ENCODE data around the gene SLC16A1.
"Not testable (repeated sequence)": the region's sequence is repeated elsewhere in the genome, so short reads cannot be mapped to it uniquely, and the experiment has no call there.

The SLC16A1 gene

DNA sequence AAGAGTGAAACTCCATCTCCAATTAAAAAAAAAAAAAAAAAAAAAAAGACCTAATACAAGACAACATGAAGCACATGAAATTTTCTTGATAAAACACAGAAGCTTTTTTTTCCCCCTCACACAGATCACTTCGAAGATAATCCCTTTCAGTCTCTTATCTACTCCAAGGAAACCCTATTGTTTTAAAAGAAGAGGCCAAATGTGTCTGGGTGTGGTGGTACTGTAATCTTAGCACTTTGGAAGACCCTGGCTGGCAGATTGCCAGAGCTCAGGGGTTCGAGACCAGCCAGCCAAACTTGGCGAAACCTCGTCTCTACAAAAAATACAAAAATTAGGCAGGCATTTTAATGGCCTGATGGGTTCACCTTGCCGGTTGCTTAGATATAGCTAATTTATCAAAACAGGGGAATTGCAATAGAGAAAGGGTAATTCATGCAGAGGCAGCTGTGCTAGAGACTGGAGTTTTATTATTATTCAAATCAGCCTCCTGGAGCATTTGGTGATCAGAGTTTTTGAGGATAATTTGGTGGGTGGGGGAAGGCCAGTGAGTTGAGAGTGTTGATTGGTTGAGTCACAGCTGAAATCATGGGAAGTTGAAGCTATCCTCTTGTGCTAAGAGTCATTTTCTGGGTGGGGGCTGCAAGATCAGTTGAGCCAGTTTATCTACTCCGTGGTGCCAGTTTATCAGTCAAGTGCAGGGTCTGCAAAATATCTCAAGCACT lies 62.5 kb downstream of the SLC16A1 start:
- H3K9me3 Mint-ChIP-seq: peaks cover 18% of the 10 kb centered on the region

GRCh38 chr1:112889906-112890305 lies 66.1 kb downstream of the SLC16A1 start:
- not testable (repeated sequence) for H3K36me3 Mint-ChIP-seq (ENCODE audit: low read depth); ATAC-seq; DNase-seq; H3K27me3 Mint-ChIP-seq; H3K9me3 Mint-ChIP-seq; H3K4me3 Mint-ChIP-seq; H3K4me1 Mint-ChIP-seq; H3K27ac Mint-ChIP-seq

More for the DNA sequence above, 62.5 kb downstream of the SLC16A1 start:
- ATAC-seq: no peak
- Mint-ChIP-seq H3K4me1 (no peaks in the 10 kb centered on the region), H3K27ac (no peak overlapping the region), H3K4me3 (no peak overlapping the region), H3K27me3 (no peaks in the 10 kb centered on the region), H3K36me3 (ENCODE audit: low read depth) (peaks cover 8% of the 10 kb centered on the region)
- no peak for DNase-seq

DNA sequence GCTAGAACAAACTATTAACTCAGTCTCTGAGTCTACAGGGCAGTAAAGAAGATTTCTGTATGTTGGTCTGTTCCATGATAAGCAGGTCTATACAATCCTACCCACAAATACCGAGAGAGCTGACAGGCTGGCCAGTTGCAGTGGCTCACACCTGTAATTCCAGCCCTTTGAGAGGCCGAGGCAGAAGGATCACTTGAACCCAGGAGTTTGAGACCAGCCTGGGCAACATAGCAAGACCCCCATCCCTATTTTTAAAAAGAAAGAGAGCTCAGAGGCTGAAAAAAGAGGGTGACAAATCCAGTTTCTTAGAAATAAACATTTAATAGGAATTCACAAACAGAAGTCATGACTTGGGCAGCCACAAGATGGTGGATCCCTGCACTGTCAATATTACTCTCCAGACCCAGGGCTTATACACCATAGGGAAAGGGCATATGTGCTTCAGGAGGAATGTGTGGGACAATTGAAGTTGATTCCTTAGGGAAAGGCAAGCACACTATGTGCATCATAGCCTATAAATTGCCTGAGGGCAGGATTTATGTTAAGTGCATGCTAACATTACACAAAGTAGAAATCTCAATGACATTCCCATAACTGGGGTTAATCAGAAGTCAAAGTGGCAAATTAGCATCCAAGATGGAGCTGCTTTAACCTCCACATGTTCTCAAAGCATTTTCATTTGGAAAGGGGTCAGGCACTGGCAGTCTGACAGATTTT lies 66.8 kb downstream of the SLC16A1 start:
- H3K27ac Mint-ChIP-seq: no peak overlapping the region

GRCh38 chr1:112888630-112889029 lies 67.4 kb downstream of the SLC16A1 start:
- no peaks in the 10 kb centered on the region for H3K36me3 Mint-ChIP-seq (ENCODE audit: low read depth)

More for the DNA sequence above, 66.8 kb downstream of the SLC16A1 start:
- H3K27me3 Mint-ChIP-seq: no peaks in the 10 kb centered on the region
- H3K9me3 Mint-ChIP-seq: peaks cover 6% of the 10 kb centered on the region
- H3K4me3 Mint-ChIP-seq: no peak overlapping the region
- no peaks in the 10 kb centered on the region for H3K36me3 Mint-ChIP-seq (ENCODE audit: low read depth)
- no peak for ATAC-seq
- H3K4me1 Mint-ChIP-seq: no peaks in the 10 kb centered on the region
- DNase-seq: no peak

DNA sequence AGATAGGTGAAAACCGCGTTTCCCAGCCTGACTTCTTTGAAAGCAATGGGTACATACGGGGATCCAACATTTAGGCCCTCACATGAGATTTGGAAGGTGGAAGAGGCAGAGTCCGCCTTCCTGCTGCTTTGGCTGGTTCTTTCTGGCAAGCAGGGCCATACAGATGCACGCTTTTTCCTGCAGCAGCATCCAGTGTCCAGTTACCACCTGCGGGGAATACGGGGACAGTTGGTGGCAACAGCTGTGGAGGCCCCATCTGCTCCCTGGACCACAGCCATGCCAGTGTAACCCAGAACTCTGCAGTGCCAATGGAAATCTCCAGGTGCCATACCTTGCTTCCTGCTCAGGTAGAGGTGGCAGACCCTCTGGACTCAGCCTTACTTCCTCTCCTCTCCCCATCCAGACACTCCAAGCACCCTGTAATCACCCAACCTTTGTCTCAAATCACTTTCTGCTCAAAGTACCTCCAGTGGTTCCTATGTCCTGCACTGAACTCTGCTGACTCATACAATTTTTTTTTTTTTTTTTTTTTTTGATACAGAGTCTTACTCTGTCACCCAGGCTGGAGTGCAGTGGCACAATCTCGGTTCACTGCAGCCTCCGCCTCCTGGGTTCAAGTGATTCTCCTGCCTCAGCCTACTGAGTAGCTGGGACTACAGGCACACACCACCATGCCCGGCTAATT lies 68.3 kb downstream of the SLC16A1 start:
- ATAC-seq (no peak), DNase-seq (no peak)
- Mint-ChIP-seq H3K36me3 (ENCODE audit: low read depth) (no peaks in the 10 kb centered on the region), H3K27me3 (no peaks in the 10 kb centered on the region), H3K27ac (no peak overlapping the region), H3K9me3 (no peaks in the 10 kb centered on the region), H3K4me3 (no peak overlapping the region), H3K4me1 (no peaks in the 10 kb centered on the region)

More at GRCh38 chr1:112888630-112889029, 67.4 kb downstream of the SLC16A1 start:
- DNase-seq: no peak
- H3K4me3 Mint-ChIP-seq: no peak overlapping the region
- H3K27ac Mint-ChIP-seq: no peak overlapping the region
- H3K27me3 Mint-ChIP-seq: no peaks in the 10 kb centered on the region
- ATAC-seq: no peak
- H3K9me3 Mint-ChIP-seq: peaks cover 3% of the 10 kb centered on the region
- no peaks in the 10 kb centered on the region for H3K4me1 Mint-ChIP-seq

- not testable (repeated sequence) for ATAC-seq; H3K27me3 Mint-ChIP-seq; H3K4me3 Mint-ChIP-seq; H3K4me1 Mint-ChIP-seq; DNase-seq; H3K9me3 Mint-ChIP-seq; H3K36me3 Mint-ChIP-seq (ENCODE audit: low read depth); H3K27ac Mint-ChIP-seq
Observed at GRCh38 chr1:112884996-112885395, 71.0 kb downstream of the SLC16A1 start.

DNA sequence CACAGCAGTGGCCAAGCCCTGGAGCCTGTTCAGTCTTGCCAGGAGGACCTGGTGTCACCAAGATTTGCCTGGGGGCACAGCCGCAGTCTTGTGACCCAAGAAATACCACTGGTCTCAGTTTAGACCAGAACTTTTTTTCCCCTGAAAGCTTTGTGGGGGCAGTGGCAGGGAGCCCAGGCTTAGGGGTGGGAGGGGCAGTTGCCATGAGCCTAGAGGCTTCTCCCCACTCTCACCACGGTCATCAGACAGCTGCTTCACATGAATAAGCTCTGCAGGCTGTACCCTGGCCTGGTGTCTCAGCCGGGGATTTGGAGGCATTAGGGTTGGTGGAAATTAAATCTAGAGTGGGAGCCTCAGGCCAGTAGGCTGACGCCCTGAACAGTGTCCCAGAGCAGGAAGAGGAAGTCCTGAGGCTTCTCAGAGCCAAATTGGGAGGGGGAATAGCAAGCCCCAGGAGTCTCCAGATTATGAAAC lies 73.7 kb downstream of the SLC16A1 start:
- Mint-ChIP-seq H3K27me3 (peaks cover 5% of the 10 kb centered on the region), H3K9me3 (no peaks in the 10 kb centered on the region), H3K4me1 (no peaks in the 10 kb centered on the region), H3K36me3 (ENCODE audit: low read depth) (no peaks in the 10 kb centered on the region), H3K27ac (no peak overlapping the region), H3K4me3 (no peak overlapping the region)
- DNase-seq: no peak
- no peak for ATAC-seq

- no peaks in the 10 kb centered on the region for H3K9me3 Mint-ChIP-seq
- no peaks in the 10 kb centered on the region for H3K36me3 Mint-ChIP-seq (ENCODE audit: low read depth)
- ATAC-seq (no peak), DNase-seq (no peak)
- H3K27me3 Mint-ChIP-seq: peaks cover 5% of the 10 kb centered on the region
- no peaks in the 10 kb centered on the region for H3K4me1 Mint-ChIP-seq
- no peak overlapping the region for H3K27ac Mint-ChIP-seq
- no peak overlapping the region for H3K4me3 Mint-ChIP-seq
Observed at GRCh38 chr1:112881742-112882127, 74.3 kb downstream of the SLC16A1 start.

DNA sequence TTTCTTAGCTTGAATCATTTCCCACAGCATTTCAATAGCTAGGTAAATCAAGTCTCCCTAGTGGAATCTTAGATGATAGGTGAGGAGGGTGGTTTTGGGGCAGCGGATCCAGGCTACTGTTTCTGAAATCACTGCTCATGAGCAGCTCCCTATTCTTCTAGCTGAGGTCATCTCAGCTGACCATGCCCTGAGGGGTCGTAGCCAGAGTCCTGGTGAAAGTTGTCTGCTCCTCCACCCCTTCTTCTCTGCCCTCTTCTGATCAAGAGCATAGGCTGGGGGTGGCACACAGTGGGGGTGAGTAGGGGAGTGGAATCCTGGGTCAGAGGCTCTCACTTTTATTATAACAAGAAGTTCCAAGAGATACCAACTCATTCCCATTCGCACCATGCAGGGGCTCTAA lies 76.2 kb downstream of the SLC16A1 start:
- H3K36me3 Mint-ChIP-seq (ENCODE audit: low read depth): no peaks in the 10 kb centered on the region
- DNase-seq (no peak), ATAC-seq (no peak)
- no peak overlapping the region for H3K27ac Mint-ChIP-seq
- no peak overlapping the region for H3K4me3 Mint-ChIP-seq
- H3K4me1 Mint-ChIP-seq: no peaks in the 10 kb centered on the region
- H3K9me3 Mint-ChIP-seq: no peaks in the 10 kb centered on the region
- peaks cover 8% of the 10 kb centered on the region for H3K27me3 Mint-ChIP-seq

- Mint-ChIP-seq H3K36me3 (ENCODE audit: low read depth) (no peaks in the 10 kb centered on the region), H3K4me1 (no peaks in the 10 kb centered on the region), H3K27me3 (peaks cover 8% of the 10 kb centered on the region), H3K4me3 (no peak overlapping the region), H3K27ac (no peak overlapping the region), H3K9me3 (no peaks in the 10 kb centered on the region)
- no peak for DNase-seq
- ATAC-seq: no peak
Observed at GRCh38 chr1:112878321-112878720, 77.7 kb downstream of the SLC16A1 start.

DNA sequence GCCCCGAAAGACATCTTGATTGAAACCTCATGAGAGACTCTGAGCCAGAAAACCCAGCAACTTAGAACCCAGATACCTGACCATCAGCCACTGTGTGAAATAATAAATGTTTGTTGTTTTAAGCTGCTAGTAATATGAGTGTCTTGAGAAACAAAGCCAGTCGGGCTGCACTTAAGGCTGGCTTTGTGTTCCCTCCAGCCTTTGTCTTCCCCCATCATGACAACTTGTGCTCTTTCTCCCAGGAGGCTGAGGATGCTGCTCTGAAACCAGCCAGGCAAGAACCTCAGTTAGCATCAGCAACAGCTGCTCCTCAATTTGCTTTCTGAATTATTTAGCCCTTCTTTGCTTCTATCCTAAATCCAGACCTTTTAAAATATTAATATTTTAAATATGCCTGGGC lies 78.2 kb downstream of the SLC16A1 start:
- DNase-seq (no peak), ATAC-seq (no peak)
- Mint-ChIP-seq H3K27ac (no peak overlapping the region), H3K4me3 (no peak overlapping the region), H3K4me1 (no peaks in the 10 kb centered on the region), H3K9me3 (no peaks in the 10 kb centered on the region), H3K27me3 (peaks cover 8% of the 10 kb centered on the region), H3K36me3 (ENCODE audit: low read depth) (no peaks in the 10 kb centered on the region)

- H3K9me3 Mint-ChIP-seq: no peaks in the 10 kb centered on the region
- H3K4me1 Mint-ChIP-seq: no peaks in the 10 kb centered on the region
- H3K27ac Mint-ChIP-seq: no peak overlapping the region
- no peaks in the 10 kb centered on the region for H3K36me3 Mint-ChIP-seq (ENCODE audit: low read depth)
- peaks cover 8% of the 10 kb centered on the region for H3K27me3 Mint-ChIP-seq
- ATAC-seq: no peak
- H3K4me3 Mint-ChIP-seq: no peak overlapping the region
- no peak for DNase-seq
Observed at GRCh38 chr1:112876315-112876714, 79.7 kb downstream of the SLC16A1 start.

- Mint-ChIP-seq H3K27ac (no peak overlapping the region), H3K9me3 (no peaks in the 10 kb centered on the region), H3K27me3 (peaks cover 6% of the 10 kb centered on the region), H3K4me3 (no peak overlapping the region), H3K36me3 (ENCODE audit: low read depth) (no peaks in the 10 kb centered on the region), H3K4me1 (no peaks in the 10 kb centered on the region)
- no peak for ATAC-seq
- DNase-seq: no peak
Observed at GRCh38 chr1:112872551-112872962, 83.4 kb downstream of the SLC16A1 start.

DNA sequence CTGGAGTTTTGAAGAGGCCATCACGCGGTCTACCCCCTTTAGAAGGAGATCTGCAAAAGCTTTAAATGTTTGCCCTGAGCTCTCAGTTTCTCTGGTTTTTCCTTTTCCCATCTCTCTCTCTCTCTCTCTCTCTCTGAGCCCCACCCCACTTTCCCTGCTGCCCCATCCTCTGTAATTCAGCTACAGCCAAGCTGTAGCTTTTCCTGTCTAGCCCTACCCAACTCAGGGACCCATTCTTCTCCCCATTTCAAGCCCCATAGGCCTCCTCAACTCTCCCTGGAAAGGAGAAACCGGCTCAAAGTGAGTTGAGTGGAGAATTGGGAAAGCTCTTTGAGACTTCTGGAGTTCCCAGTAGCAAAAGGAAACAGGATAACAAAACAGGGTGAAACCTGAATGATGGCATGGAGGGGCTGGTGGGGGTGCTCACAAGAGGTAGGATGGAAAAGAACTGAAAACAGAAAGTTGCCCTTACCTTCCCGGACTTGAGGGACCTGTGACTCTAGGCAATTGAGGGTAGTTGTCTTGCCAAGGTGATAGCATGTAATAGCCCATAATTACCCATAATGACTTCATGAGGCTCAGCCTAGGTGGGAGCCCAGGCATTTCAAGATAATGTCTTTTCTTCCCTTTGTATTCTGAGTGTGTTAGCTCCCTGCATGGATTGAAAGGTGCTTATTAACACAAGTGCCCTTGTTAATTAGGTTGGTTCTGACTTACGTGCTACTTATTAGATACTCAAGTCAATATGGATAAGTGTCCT lies 84.9 kb downstream of the SLC16A1 start:
- no peaks in the 10 kb centered on the region for H3K9me3 Mint-ChIP-seq
- H3K4me1 Mint-ChIP-seq: no peaks in the 10 kb centered on the region
- DNase-seq (no peak), ATAC-seq (no peak)
- no peak overlapping the region for H3K27ac Mint-ChIP-seq
- H3K4me3 Mint-ChIP-seq: no peak overlapping the region
- H3K27me3 Mint-ChIP-seq: peaks cover 6% of the 10 kb centered on the region
- no peaks in the 10 kb centered on the region for H3K36me3 Mint-ChIP-seq (ENCODE audit: low read depth)
